ENCODE data around the gene THEM5.
A peak's percentile ranks its signal among the peaks of the same experiment; 100 is the strongest.

THEM5 gene

GRCh38 chr1:151864411-151864810 lies 10.9 kb upstream of the THEM5 start:
- no peak for TF ChIP-seq CTCF (IDR thresholded peaks at IDR 0.05; ENCODE audit: low read length, missing control alignments)
- no peak for DNase-seq (ENCODE audit: low read depth)
- no peak overlapping the region for H3K4me3 ChIP-seq (replicated peaks; ENCODE audit: low read depth, low read length)

- no peak for TF ChIP-seq CTCF (IDR thresholded peaks at IDR 0.05; ENCODE audit: low read length, missing control alignments)
- H3K4me3 ChIP-seq (replicated peaks; ENCODE audit: low read depth, low read length): no peak overlapping the region
- DNase-seq (ENCODE audit: low read depth): no peak
These were observed 9.1 kb upstream of the THEM5 start for GRCh38 chr1:151862604-151863003.

GRCh38 chr1:151860504-151861187 lies 7.1 kb upstream of the THEM5 start:
- no peak overlapping the region for H3K4me3 ChIP-seq (replicated peaks; ENCODE audit: low read depth, low read length)
- no peak for TF ChIP-seq CTCF (IDR thresholded peaks at IDR 0.05; ENCODE audit: low read length, missing control alignments)
- DNase-seq (ENCODE audit: low read depth): no peak

GRCh38 chr1:151859891-151860293 lies 6.4 kb upstream of the THEM5 start:
- TF ChIP-seq CTCF (IDR thresholded peaks at IDR 0.05; ENCODE audit: low read length, missing control alignments): no peak
- no peak for DNase-seq (ENCODE audit: low read depth)
- H3K4me3 ChIP-seq (replicated peaks; ENCODE audit: low read depth, low read length): no peak overlapping the region

- TF ChIP-seq CTCF (IDR thresholded peaks at IDR 0.05; ENCODE audit: low read length, missing control alignments): no peak
- H3K4me3 ChIP-seq (replicated peaks; ENCODE audit: low read depth, low read length): no peak overlapping the region
- no peak for DNase-seq (ENCODE audit: low read depth)
These were observed 5.6 kb upstream of the THEM5 start for GRCh38 chr1:151858886-151859665.

GRCh38 chr1:151858030-151858746 lies 4.7 kb upstream of the THEM5 start:
- DNase-seq (ENCODE audit: low read depth): peak; percentile 43
- TF ChIP-seq CTCF (IDR thresholded peaks at IDR 0.05; ENCODE audit: low read length, missing control alignments): no peak
- no peak overlapping the region for H3K4me3 ChIP-seq (replicated peaks; ENCODE audit: low read depth, low read length)
